BE2C (cell line): Measurements from ENCODE around the gene GALNT16.
"Not testable (repeated sequence)": the region's sequence is repeated elsewhere in the genome, so short reads cannot be mapped to it uniquely, and the experiment has no call there.

Experiments used
- DNase-seq: peaks from one replicate; pipeline ENCODE4 v3.0.0-alpha.2; 2020
- H3K27me3 ChIP-seq: fragments of 250-450 bp; sonication (Bioruptor Pico); 2 replicates; pipeline ENCODE4 v1.5.1; 2020; ENCODE audit warnings: mild to moderate bottlenecking
- H3K36me3 ChIP-seq: fragments of 250-450 bp; sonication (Bioruptor Pico); 2 replicates; pipeline ENCODE4 v1.5.1; 2020; ENCODE audit warnings: mild to moderate bottlenecking
- H3K4me1 ChIP-seq: fragments of 250-450 bp; sonication (Bioruptor Pico); 2 replicates; pipeline ENCODE4 v1.5.1; 2020
- H3K4me3 ChIP-seq: 2 replicates; pipeline ENCODE4 v1.5.1; 2011; ENCODE audit warnings: low read depth, low read length
- H3K9me3 ChIP-seq: fragments of 250-450 bp; sonication (Bioruptor Pico); 2 replicates; pipeline ENCODE4 v1.5.1; 2020
- CTCF ChIP-seq: IDR thresholded peaks from 2 replicates; pipeline ENCODE4 v1.5.1; 2012; ENCODE audit warnings: mild to moderate bottlenecking, low read depth, low read length

Gene GALNT16

GRCh38 chr14:69375182-69375581 is 115.2 kb downstream of the GALNT16 start:
- DNase-seq: no peak
- Histone ChIP-seq H3K9me3 (no peaks in the 10 kb centered on the region; the same call in 1 of the 2 replicates), H3K36me3 (peaks cover 39% of the 10 kb centered on the region), H3K4me3 (no peak overlapping the region), H3K4me1 (no peaks in the 10 kb centered on the region), H3K27me3 (no peaks in the 10 kb centered on the region)
- TF ChIP-seq CTCF: no peak

GRCh38 chr14:69375722-69376121 is 115.8 kb downstream of the GALNT16 start:
- H3K4me1 ChIP-seq: no peaks in the 10 kb centered on the region
- no peak for DNase-seq
- no peaks in the 10 kb centered on the region for H3K27me3 ChIP-seq
- H3K4me3 ChIP-seq: no peak overlapping the region
- no peak for TF ChIP-seq CTCF
- H3K36me3 ChIP-seq: peaks cover 42% of the 10 kb centered on the region
- H3K9me3 ChIP-seq: no peaks in the 10 kb centered on the region; the same call in 1 of the 2 replicates

DNA sequence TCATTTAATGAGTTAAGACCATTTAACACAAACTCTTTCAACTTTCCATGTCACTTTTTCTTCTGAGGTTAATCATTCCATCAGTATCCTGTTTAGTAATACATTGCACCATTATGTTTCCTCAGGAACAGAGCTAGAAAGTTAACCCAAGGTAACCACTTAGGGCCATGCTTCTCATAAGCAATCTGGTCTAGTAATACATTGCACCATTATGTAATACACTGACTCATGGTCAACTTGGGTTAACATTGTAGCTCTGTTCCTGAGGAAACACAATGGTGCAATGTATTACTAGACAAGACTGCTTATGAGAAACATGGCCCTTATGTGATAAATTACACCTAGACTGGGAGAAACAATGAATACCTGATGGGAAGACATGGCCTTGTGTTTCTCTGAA is 116.5 kb downstream of the GALNT16 start:
- peaks cover 50% of the 10 kb centered on the region for H3K36me3 ChIP-seq
- DNase-seq: no peak
- no peaks in the 10 kb centered on the region; the same call in 1 of the 2 replicates for H3K9me3 ChIP-seq

DNA sequence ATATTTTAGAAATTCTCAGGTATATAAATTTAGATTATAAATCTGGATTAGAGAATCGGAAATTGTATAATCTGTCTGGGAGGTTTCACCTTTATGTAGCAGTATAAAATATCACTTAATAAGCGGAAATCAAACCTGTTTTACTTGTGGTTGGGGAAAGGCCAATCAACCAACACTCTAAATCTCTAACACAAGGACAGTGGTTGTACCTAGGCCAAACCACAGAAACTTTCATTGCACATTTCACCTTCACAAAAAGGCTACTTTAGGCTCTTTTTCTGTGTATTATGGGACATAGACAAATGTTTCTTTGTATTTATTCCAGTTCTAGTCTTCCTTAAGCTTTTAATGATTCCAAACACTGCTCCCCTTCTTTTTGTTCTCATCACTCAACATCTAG is 118.3 kb downstream of the GALNT16 start:
- no peaks in the 10 kb centered on the region for H3K4me1 ChIP-seq
- DNase-seq: no peak
- H3K36me3 ChIP-seq: peaks cover 62% of the 10 kb centered on the region
- H3K9me3 ChIP-seq: no peaks in the 10 kb centered on the region; the same call in 1 of the 2 replicates
- no peaks in the 10 kb centered on the region for H3K27me3 ChIP-seq
- no peak overlapping the region for H3K4me3 ChIP-seq
- TF ChIP-seq CTCF: no peak

More for the DNA sequence above, 116.5 kb downstream of the GALNT16 start:
- Histone ChIP-seq H3K27me3 (no peaks in the 10 kb centered on the region), H3K4me3 (no peak overlapping the region), H3K4me1 (no peaks in the 10 kb centered on the region)
- TF ChIP-seq CTCF: no peak

- no peak for DNase-seq
- TF ChIP-seq CTCF: no peak
- Histone ChIP-seq H3K4me3 (no peak overlapping the region), H3K27me3 (no peaks in the 10 kb centered on the region), H3K4me1 (no peaks in the 10 kb centered on the region), H3K36me3 (peaks cover 84% of the 10 kb centered on the region), H3K9me3 (no peaks in the 10 kb centered on the region)
Observed at GRCh38 chr14:69387311-69387710, 127.4 kb downstream of the GALNT16 start.

GRCh38 chr14:69391400-69391799 is 131.4 kb downstream of the GALNT16 start:
- H3K36me3 ChIP-seq: peaks cover 93% of the 10 kb centered on the region
- H3K27me3 ChIP-seq, DNase-seq, H3K4me3 ChIP-seq, H3K9me3 ChIP-seq, H3K4me1 ChIP-seq: not testable (repeated sequence)

- Histone ChIP-seq H3K9me3 (no peaks in the 10 kb centered on the region), H3K4me1 (no peaks in the 10 kb centered on the region), H3K27me3 (no peaks in the 10 kb centered on the region), H3K36me3 (peaks cover 87% of the 10 kb centered on the region), H3K4me3 (no peak overlapping the region)
- no peak for TF ChIP-seq CTCF
- no peak for DNase-seq
Observed at GRCh38 chr14:69392481-69392880, 132.5 kb downstream of the GALNT16 start.
